PC-9 (cell line): ENCODE measurements around the gene TP53I3. TPM values are rescaled to one million over a fixed set of nuclear protein-coding genes. Genes with fewer than 3 reads are reported as not detected.

ENCODE experiments used
- BruUV-seq: library from RNA; stranded (reverse); fragments of 400-500 nt; replicated peaks from 2 replicates; lab custom pipeline; 2021; lab: Mats Ljungman, UMichigan
- CTCF ChIA-PET: fragments of 300-600 bp; sonication (Branson Sonifier 250); formaldehyde crosslinking; loops from one replicate; lab custom pipeline; 2022; ENCODE audit warnings: antibody characterized with exemption; lab: Charles Lee
- POLR2A ChIA-PET: fragments of 300-600 bp; sonication (Branson Sonifier 250); formaldehyde crosslinking; loops from one replicate; lab custom pipeline; 2022; ENCODE audit warnings: antibody characterized with exemption; ENCODE audit not compliant: unreplicated experiment; lab: Charles Lee
- DNase-seq, 2 experiments: peaks; one replicate each; pipeline versions ENCODE4 v3.0.0 to v3.0.0-alpha.2; 2015 to 2022; ENCODE audit warnings: mixed read lengths in 1 of 2
- H2AFZ ChIP-seq: fragments of 200-600 bp; sonication (generic); 2 replicates; pipeline ENCODE4 v1.8.1; 2017; ENCODE audit warnings: antibody characterized with exemption
- H3F3A ChIP-seq: fragments of 200-600 bp; sonication (generic); 2 replicates; pipeline ENCODE4 v1.8.1; 2017; ENCODE audit warnings: antibody characterized with exemption, mild to moderate bottlenecking, low read depth; ENCODE audit not compliant: insufficient read depth
- H3K27ac ChIP-seq: fragments of 200-600 bp; sonication (generic); 2 replicates; pipeline ENCODE4 v1.6.1; 2016; ENCODE audit warnings: mixed run types
- H3K27me3 ChIP-seq: fragments of 200-600 bp; sonication (generic); 2 replicates; pipeline ENCODE4 v1.6.1; 2016; ENCODE audit warnings: low read depth, mixed run types; ENCODE audit not compliant: insufficient read depth
- H3K36me3 ChIP-seq: fragments of 200-600 bp; sonication (generic); 2 replicates; pipeline ENCODE4 v1.6.1; 2016; ENCODE audit warnings: low read depth, mixed run types
- H3K4me1 ChIP-seq: fragments of 200-600 bp; sonication (generic); replicated peaks from 2 replicates; pipeline ENCODE4 v1.6.1; 2016; ENCODE audit warnings: mixed run types; ENCODE audit not compliant: insufficient read depth
- H3K4me2 ChIP-seq: fragments of 200-600 bp; sonication (generic); 2 replicates; pipeline ENCODE4 v1.6.1; 2017; ENCODE audit warnings: mixed run types
- H3K4me3 ChIP-seq: fragments of 200-600 bp; sonication (generic); 2 replicates; pipeline ENCODE4 v1.6.1; 2016; ENCODE audit warnings: mixed run types
- H3K79me2 ChIP-seq: fragments of 200-600 bp; sonication (generic); 2 replicates; pipeline ENCODE4 v1.6.1; 2017; ENCODE audit warnings: low read depth, mixed run types
- H3K9me2 ChIP-seq: fragments of 200-600 bp; sonication (generic); 2 replicates; pipeline ENCODE4 v1.8.1; 2017; ENCODE audit warnings: mild to moderate bottlenecking; ENCODE audit not compliant: insufficient read depth
- H3K9me3 ChIP-seq: fragments of 200-600 bp; sonication (generic); 2 replicates; pipeline ENCODE4 v1.8.1; 2016; ENCODE audit warnings: low read depth; ENCODE audit not compliant: insufficient read depth
- H4K20me1 ChIP-seq: fragments of 200-600 bp; sonication (generic); 2 replicates; pipeline ENCODE4 v1.8.1; 2017; ENCODE audit not compliant: insufficient read depth
- EZH2 ChIP-seq: fragments of 200-600 bp; sonication (generic); IDR thresholded peaks from 2 replicates; pipeline ENCODE4 v1.8.0; 2017; ENCODE audit warnings: antibody characterized with exemption, low read depth
- intact Hi-C: fragments of 100-400 bp; cut with micrococcal nuclease; formaldehyde crosslinking; loops from one replicate; pipeline ENCODE4 v1.10.0; 2022; ENCODE audit not compliant: unreplicated experiment
- total RNA-seq: library from RNA; stranded (reverse); gene quantifications from 2 replicates; pipeline ENCODE4 v1.2.3, GENCODE V29; 2021
- TF ChIP-seq, protein P1 (sequence below): fragments of 200-600 bp; sonication (generic); conservative IDR thresholded peaks from 2 replicates; pipeline ENCODE4 v1.6.1; 2017; ENCODE audit warnings: mixed run types, antibody characterized with exemption, mild to moderate bottlenecking, moderate library complexity

Gene TP53I3
- total RNA-seq, 1 experiment from 2014 or later: 22.9 TPM

DNA sequence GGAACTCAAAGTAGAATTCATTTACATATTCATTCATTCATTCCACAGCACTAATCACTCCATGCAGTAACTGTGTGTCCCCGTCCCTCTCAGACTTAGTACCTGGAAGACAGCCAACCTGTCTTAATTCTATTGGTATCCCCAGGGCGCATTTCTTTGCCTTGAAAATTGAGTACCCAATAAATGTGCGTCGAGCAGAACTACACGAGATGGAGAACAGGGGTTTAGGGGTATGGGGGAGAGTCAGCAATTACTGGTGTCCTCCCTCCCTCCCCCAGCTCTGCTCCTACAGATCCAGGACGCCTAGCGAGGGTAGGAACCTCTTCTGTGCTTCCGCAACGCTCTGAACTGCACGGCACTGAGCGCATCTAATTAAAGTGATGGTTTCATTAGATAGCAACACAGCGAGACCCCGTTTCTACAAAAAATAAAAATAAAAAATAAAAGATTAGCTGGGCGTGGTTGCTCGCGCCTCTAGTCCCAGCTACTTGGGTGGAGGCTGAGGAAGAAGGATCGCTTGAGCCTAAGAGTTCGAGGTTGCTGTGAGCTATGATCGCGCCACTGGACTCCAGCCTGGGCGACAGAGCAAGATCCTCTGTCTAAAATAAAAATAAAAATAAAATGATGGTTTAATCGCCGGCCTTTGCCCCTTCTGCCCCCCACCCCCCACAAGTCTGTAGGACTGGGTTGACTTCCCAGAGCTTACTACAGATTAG, 35.7 kb downstream of the TP53I3 start:
- H3K4me2 ChIP-seq: peak overlapping the region; percentile 74
- no peak for DNase-seq
- no TSS peak for BruUV-seq

DNA sequence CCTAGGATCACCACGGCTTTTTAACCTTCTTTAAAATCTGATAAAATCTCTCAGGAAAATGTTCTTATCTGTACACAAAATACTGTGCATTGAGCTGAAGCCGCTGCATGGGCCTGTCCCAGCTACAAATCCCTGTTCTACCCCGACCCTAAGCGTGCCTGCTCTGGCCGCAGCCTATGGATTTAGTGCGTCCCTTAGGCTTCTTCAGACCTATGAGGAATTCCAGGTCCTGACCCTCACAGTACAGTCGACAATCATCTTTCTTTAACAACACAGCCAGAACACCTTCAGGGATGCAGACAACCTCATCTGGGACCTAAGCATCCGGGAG, 37.0 kb downstream of the TP53I3 start:
- Histone ChIP-seq H3F3A (peaks cover 28% of the 10 kb centered on the region), H3K36me3 (no peaks in the 10 kb centered on the region), H3K27me3 (peaks cover 10% of the 10 kb centered on the region; the same call in 1 of the 2 replicates), H3K4me1 (peaks cover 17% of the 10 kb centered on the region; the same call in 1 of the 2 replicates), H4K20me1 (no peaks in the 10 kb centered on the region), H3K79me2 (peaks cover 13% of the 10 kb centered on the region; the same call in 1 of the 2 replicates), H3K27ac (no peak overlapping the region), H3K4me3 (peak overlapping the region; percentile 73; the same call in 1 of the 2 replicates), H2AFZ (peak overlapping the region; percentile 63), H3K9me3 (no peaks in the 10 kb centered on the region), H3K4me2 (peak overlapping the region; percentile 75), H3K9me2 (no peaks in the 10 kb centered on the region)
- CTCF ChIA-PET: interaction anchor here (0.6 to 1.1 kb wide), 4 partner anchors 29 to 347 kb away, joined by 3 to 18 read pairs (median 4); partner anchors contain the start of genes SF3B6 and TP53I3
- BruUV-seq: no TSS peak
- TF ChIP-seq, protein P1, sequence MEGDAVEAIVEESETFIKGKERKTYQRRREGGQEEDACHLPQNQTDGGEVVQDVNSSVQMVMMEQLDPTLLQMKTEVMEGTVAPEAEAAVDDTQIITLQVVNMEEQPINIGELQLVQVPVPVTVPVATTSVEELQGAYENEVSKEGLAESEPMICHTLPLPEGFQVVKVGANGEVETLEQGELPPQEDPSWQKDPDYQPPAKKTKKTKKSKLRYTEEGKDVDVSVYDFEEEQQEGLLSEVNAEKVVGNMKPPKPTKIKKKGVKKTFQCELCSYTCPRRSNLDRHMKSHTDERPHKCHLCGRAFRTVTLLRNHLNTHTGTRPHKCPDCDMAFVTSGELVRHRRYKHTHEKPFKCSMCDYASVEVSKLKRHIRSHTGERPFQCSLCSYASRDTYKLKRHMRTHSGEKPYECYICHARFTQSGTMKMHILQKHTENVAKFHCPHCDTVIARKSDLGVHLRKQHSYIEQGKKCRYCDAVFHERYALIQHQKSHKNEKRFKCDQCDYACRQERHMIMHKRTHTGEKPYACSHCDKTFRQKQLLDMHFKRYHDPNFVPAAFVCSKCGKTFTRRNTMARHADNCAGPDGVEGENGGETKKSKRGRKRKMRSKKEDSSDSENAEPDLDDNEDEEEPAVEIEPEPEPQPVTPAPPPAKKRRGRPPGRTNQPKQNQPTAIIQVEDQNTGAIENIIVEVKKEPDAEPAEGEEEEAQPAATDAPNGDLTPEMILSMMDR: no peak
- no peak for TF ChIP-seq EZH2
- no peak for DNase-seq
- POLR2A ChIA-PET: interaction anchor here (0.6 to 1.4 kb wide), 7 partner anchors 18 to 171 kb away, joined by 3 to 19 read pairs (median 5); partner anchors contain the start of genes SF3B6 and UBXN2A
- intact Hi-C loops: loop anchor here (1.0 to 2.0 kb wide), 2 partner anchors 29 to 33 kb away; partner anchors contain the start of gene SF3B6

More for the DNA sequence above, 35.7 kb downstream of the TP53I3 start:
- Histone ChIP-seq H3K9me3 (no peaks in the 10 kb centered on the region), H3K4me1 (peaks cover 17% of the 10 kb centered on the region; the same call in 1 of the 2 replicates), H3K9me2 (no peaks in the 10 kb centered on the region), H4K20me1 (no peaks in the 10 kb centered on the region), H3K27me3 (peaks cover 10% of the 10 kb centered on the region; the same call in 1 of the 2 replicates), H3K27ac (no peak overlapping the region), H3K36me3 (no peaks in the 10 kb centered on the region), H3K4me3 (peak overlapping the region; percentile 53; the same call in 1 of the 2 replicates), H2AFZ (peak overlapping the region; percentile 58; the same call in 1 of the 2 replicates), H3K79me2 (peaks cover 13% of the 10 kb centered on the region; the same call in 1 of the 2 replicates), H3F3A (peaks cover 28% of the 10 kb centered on the region)
- CTCF ChIA-PET: no interaction called here
- POLR2A ChIA-PET: no interaction called here
- TF ChIP-seq EZH2: no peak
- TF ChIP-seq, protein P1: no peak
- intact Hi-C loops: no loop called here

GRCh38 chr2:24046930-24047702, 37.5 kb downstream of the TP53I3 start, which contains the start of gene WDCP:
Gene WDCP (minus strand): TSS chr2:24047391. CDS start chr2:24039494, 7,897 bp downstream.
- CTCF ChIA-PET: interaction anchor here (0.6 to 1.1 kb wide), 4 partner anchors 29 to 348 kb away, joined by 3 to 18 read pairs (median 4); partner anchors contain the start of genes SF3B6 and TP53I3
- H3K27me3 ChIP-seq: peaks cover 10% of the 10 kb centered on the region; the same call in 1 of the 2 replicates
- no peaks in the 10 kb centered on the region for H4K20me1 ChIP-seq
- intact Hi-C loops: loop anchor here (1.0 to 2.0 kb wide), 2 partner anchors 29 to 32 kb away; partner anchors contain the start of gene SF3B6
- peak within 1 kb of the TSS; percentile 73 for H3K4me3 ChIP-seq
- H3K79me2 ChIP-seq: peaks cover 13% of the 10 kb centered on the region; the same call in 1 of the 2 replicates
- H3K4me2 ChIP-seq: peak within 1 kb of the TSS; percentile 75
- peak within 1 kb of the TSS; percentile 98 for H2AFZ ChIP-seq
- H3F3A ChIP-seq: peaks cover 27% of the 10 kb centered on the region
- no peak for TF ChIP-seq EZH2
- TF ChIP-seq, protein P1: no peak
- H3K9me2 ChIP-seq: no peaks in the 10 kb centered on the region
- no peak within 1 kb of the TSS for H3K27ac ChIP-seq
- H3K4me1 ChIP-seq: peaks cover 17% of the 10 kb centered on the region; the same call in 1 of the 2 replicates
- BruUV-seq: no TSS peak
- H3K9me3 ChIP-seq: no peaks in the 10 kb centered on the region
- POLR2A ChIA-PET: interaction anchor here (0.6 to 1.4 kb wide), 8 partner anchors 18 to 239 kb away, joined by 3 to 19 read pairs (median 4); partner anchors contain the start of genes SF3B6 and UBXN2A
- no peaks in the 10 kb centered on the region for H3K36me3 ChIP-seq
- DNase-seq: peak; percentile 91 to 99
